Measurements from ENCODE around the gene IMP4. TPM values are rescaled to one million over a fixed set of nuclear protein-coding genes. Genes with fewer than 3 reads are reported as not detected.

Gene IMP4
- total and polyA plus RNA-seq, 10 of the 15 experiments (the other 5 are each of a cell fraction or from before 2014, with no cell fraction given): 41.4 to 242 (median 166) TPM

- BruUV-seq (replicated peaks): no TSS peak
- no peaks in the 10 kb centered on the region for H3K27me3 ChIP-seq (replicated peaks in 1 of 2; ENCODE audit: control insufficient read depth in 2 of 2, insufficient read depth in 2 of 2, low read length in 1 of 2)
- H3K4me2 ChIP-seq (ENCODE audit: control insufficient read depth, insufficient read depth): peak overlapping the region; percentile 39
- H2AFZ ChIP-seq (ENCODE audit: control insufficient read depth, low read depth, low read length): peak overlapping the region; percentile 95
- FAIRE-seq (peak; percentile 66), ATAC-seq (peak; percentile 1; the same call in 2 of the 3 replicates), DNase-seq (ENCODE audit: low read depth, low spot score) (no peak)
- ChIA-PET SMC1A (ENCODE audit: uncharacterized antibody, unreplicated experiment) (interaction anchor here (1.2 to 3.7 kb wide), 10 partner anchors 9 to 1341 kb away, joined by 3 to 24 read pairs (median 8); no protein-coding TSS in a partner anchor), POLR2A (interaction anchor here (0.6 to 2.9 kb wide), 7 partner anchors 10 to 488 kb away, joined by 3 to 25 read pairs (median 5); partner anchors contain the start of gene SMPD4), CTCF (interaction anchor here (0.7 to 3.2 kb wide), 10 partner anchors 9 to 1333 kb away, joined by 3 to 38 read pairs (median 8); partner anchors contain the start of genes MZT2B and SMPD4), RAD21 (ENCODE audit: unreplicated experiment) (interaction anchor here (1.2 to 5.0 kb wide), 8 partner anchors 9 to 1340 kb away, joined by 3 to 34 read pairs (median 10); partner anchors contain the start of gene SMPD4)
- no peaks in the 10 kb centered on the region for H3K9me3 ChIP-seq (replicated peaks; ENCODE audit: control insufficient read depth, insufficient read depth, low read length)
- H3K4me3 ChIP-seq: peak overlapping the region; percentile 67
- intact Hi-C loops (cut with micrococcal nuclease; ENCODE audit: unreplicated experiment) (loop anchor here (1.0 to 10.0 kb wide), 3 partner anchors 31 to 763 kb away; partner anchors contain the start of gene PLEKHB2), in situ Hi-C loops (cut with MboI) (loop anchor here (25.0 kb wide), 1 partner anchor 1471 kb away; no protein-coding TSS in a partner anchor)
- TF ChIP-seq IKZF2 (IDR thresholded peaks at IDR 0.05) (no peak), SMARCA5 (IDR thresholded peaks at IDR 0.05) (0 out of 2 replicates have a peak, but pooled peaks have one; percentile 25), SKIL (IDR thresholded peaks at IDR 0.05; ENCODE audit: low read depth, poor library complexity, severe bottlenecking) (no peak), SP1 (IDR thresholded peaks at IDR 0.05; ENCODE audit: low read depth, low read length) (no peak), ZNF217 (IDR thresholded peaks at IDR 0.05) (no peak)
- H3K36me3 ChIP-seq (ENCODE audit: control insufficient read depth in 2 of 2, insufficient read depth in 2 of 2, low read length in 1 of 2): peaks cover 16 to 20% of the 10 kb centered on the region in 2 experiments
- H3K79me2 ChIP-seq (ENCODE audit: control insufficient read depth, insufficient read depth, low read length): peaks cover 25% of the 10 kb centered on the region
- H3K27ac ChIP-seq (ENCODE audit: control insufficient read depth, insufficient read depth): peak overlapping the region; percentile 81
- no peaks in the 10 kb centered on the region for H4K20me1 ChIP-seq (ENCODE audit: control insufficient read depth, insufficient read depth)
- H3K4me1 ChIP-seq (ENCODE audit: control insufficient read depth, insufficient read depth, low read length): peaks cover 10% of the 10 kb centered on the region
- H3K9ac ChIP-seq (ENCODE audit: control insufficient read depth, insufficient read depth, low read length): peak overlapping the region; percentile 78; the same call in 1 of the 2 replicates
- WGBS (ENCODE audit: insufficient coverage, insufficient replicate concordance, low lambda C conversion rate, missing lambda C conversion rate): under 1% methylated on average over 17 of the region's 24 CpGs
These were observed 1.1 kb upstream of the IMP4 start for GRCh38 chr2:130341562-130342019.

Data from GM12878 (cell line).